ENCODE data around the gene SPTLC2.
"Not testable (repeated sequence)": the region's sequence is repeated elsewhere in the genome, so short reads cannot be mapped to it uniquely, and the experiment has no call there.

The SPTLC2 gene

DNA sequence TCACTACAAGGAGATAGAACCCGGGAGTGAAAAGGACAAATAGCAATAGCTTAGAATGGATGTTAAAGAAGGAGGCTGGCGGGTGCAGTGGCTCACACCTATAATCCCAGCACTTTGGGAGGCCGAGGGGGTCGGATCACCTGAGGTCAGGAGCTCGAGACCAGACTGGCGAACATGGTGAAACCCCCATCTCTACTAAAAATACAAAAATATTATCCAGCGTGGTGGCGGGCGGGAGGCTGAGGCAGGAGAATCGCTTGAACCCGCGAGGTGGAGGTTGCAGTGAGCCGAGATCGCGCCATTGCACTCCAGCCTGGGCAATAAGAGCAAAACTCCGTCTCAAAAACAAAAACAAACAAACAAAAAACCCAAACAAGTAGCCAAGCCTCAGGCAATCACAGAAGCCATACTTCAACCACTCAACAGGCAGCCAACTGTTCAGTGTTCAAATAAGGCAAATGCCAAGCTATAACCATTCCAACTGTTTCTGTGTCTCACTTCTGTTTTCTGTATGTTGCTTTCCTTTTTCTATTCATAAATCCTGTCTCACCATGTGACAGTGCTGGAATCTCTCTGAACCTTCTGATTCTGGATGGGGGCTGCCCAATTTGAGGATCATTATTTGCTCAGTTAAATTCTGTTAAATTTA lies 3.9 kb upstream of the SPTLC2 start:
- no peak for DNase-seq

DNA sequence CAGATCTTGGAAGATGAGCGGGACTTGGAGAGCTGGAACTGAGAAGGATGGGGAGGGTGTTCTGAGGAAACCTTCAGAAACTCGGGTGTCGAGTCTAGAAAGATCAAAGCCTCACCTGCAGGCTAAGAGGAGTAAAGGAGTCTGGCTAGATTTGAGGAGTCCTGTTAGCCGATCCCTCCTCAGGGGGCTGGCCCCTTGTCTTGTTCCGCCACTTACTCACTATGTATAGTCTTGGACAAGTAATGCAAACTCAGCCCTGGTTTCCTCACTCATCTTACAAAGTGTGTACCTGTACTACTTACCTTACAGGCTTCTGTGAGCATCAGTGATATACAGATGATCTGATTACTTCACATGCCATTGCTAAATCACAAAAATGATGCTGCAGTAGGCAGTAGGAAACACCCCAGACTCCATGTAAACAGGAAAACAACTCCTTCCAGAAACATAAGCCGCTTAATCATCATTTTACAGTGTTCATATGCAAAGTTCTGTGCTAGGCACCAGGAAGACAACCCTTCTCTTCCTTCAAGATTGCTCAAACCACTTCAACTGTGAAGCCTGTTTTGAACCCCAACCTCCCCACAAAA lies 2.0 kb upstream of the SPTLC2 start:
- DNase-seq: no peak

DNA sequence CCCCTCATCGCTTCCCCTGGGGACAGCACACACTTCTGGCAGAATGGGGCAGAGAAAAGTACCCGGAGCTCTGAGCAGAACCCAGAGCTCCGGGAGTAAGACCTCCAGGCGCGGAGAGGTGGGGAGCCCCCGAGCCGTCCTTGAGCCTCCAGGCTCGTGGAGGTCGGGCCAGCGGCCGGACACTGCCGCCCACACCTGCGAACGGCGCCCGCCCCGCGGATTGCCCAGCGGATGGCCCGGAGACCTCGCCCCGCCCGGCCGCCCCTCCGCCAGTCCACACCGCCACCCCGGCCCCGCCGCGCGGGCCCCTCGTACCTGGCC lies 344 bp downstream of the SPTLC2 start:
- DNase-seq: no peak

DNA sequence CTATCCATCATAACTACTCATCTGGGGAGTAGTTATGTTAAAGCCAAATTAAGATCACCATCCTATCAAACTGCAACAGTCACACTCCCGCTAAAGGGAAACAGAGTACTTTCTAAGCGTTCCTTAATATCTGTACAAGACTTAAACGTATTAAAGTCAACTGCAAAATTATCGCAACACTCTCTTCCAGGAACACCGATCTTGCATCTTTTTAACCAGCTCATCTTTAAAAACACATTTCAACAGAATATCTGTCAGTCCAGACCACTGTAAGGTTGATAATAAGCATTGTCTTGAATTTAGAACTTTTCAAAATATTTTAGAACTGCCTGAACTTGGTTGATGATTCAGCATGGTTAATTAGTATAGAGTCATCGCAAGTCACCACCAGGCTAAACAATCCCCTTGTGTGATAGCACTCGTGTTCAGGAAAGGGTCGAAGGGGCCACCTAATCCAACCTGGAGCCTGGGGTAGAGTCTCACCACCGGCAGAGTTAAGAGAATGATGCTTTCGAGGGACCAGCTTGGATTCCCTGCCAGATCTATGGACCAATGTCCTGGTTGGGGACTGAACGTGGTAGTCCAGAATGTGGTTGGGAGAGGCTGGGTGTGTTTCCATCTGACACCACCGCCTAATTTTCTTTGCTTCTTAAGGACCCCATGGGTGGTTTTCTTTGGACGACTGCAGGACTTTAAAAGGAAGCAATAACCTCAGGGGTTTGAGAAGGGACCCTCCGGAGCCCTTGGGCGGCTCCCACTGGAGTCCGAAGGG lies 890 bp downstream of the SPTLC2 start:
- DNase-seq: no peak

DNA sequence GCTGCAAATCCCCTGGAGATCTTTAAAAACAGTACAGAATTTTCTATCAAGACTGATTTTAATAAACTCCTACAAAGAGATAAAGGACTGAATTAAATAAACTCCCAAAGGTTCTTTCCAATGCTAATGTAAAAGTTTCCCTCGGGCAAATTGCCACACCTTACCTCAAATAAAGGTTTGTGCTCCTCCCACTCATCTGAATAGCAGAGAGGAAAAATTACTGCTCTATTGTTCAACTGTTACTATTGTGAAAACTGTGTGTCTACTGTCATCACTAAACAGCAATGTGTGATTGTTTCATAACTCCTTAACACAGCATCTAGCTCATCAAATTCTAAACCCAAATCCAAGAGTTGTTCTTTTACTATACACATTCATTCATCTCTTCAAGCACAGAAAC lies 3.2 kb downstream of the SPTLC2 start:
- DNase-seq: no peak

DNA sequence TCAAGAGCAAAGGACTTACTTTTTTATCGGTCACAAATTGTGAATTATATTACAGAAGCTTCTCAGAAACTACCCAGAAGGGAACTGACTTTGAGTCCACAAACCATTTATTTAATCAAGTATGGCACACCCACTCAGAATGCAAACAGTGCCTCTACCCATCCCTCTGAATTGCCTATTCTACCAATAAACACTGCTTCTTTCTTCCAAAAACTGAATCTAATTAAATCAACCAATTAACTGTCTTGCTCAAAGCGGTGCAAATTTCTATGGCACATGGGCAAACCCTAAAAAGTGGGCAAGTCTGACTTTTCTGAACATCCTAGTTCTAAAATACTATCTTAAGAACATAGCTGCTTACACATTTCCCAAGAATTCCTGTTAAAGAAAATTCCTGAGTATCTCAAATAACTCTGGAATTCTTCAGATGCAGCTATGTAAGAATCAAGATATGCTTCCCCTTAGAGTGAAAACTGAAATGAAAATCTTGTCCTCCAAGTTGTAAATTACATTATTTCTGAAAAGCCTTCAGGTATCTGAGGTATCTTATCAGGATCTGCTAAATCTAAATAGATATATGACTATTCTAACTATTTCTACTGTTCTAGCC lies 4.3 kb downstream of the SPTLC2 start:
- DNase-seq: no peak

DNA sequence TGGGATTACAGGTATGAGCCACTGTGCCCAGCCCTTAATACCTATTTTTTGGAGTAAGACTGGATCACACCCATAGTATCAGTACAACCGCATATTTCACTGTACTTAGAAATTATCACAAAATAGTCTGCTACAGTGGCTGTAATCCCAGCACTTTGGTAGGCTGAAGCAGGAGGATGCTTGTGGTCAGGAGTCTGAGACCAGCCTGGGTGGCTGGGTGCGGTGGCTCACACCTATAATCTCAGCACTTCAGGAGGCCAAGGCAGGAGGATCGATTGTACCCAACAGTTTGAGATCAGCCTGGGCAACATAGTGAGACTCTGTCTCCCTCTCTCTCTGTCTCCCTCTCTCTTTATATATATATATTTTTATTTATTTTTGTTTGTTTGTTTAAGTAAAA lies 5.9 kb downstream of the SPTLC2 start:
- no peak for DNase-seq

DNA sequence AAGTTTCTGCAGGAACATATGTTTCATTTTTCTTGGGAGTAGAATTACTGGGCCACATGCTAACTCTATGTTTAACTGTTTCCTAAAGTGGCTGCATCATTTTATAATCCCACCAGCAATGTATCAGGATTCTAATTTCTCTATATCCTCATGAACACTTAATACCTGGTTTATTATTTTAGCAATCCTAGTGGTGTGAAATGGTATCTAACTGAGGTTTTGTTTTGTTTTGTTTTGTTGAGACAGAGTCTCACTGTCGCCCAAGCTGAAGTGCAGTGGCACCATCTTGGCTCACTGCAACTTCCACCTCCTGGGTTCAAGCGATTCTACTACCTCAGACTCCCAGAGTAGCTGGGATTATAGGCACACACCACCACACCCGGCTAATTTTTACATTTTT lies 6.5 kb downstream of the SPTLC2 start:
- DNase-seq: no peak

DNA sequence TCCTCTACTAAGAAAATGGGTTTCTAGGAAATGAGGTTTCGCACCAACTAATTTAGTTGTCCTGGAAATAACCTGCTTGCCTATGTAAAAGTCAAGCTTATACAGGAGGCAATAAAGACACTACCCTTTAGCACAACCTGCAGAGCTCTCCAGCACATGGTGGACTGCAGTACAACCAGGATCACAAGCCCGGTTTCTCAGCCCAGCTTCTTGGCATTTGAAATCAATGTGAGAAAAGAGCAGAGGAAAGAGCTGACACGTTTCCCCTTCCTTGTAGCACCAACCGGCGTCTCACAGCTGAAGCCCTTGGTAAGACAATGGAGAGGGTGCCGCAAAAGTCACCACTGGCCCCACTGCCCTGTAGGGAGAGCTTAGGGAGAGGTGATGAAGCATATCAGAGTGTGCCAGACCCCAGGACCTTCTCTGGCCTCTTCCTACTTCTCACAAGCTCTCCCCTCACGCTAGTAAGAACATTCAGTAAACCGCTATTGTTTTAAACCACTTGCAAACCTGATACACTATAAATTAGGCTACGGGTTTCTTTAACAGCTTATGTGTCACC lies 8.6 kb downstream of the SPTLC2 start:
- no peak for DNase-seq

DNA sequence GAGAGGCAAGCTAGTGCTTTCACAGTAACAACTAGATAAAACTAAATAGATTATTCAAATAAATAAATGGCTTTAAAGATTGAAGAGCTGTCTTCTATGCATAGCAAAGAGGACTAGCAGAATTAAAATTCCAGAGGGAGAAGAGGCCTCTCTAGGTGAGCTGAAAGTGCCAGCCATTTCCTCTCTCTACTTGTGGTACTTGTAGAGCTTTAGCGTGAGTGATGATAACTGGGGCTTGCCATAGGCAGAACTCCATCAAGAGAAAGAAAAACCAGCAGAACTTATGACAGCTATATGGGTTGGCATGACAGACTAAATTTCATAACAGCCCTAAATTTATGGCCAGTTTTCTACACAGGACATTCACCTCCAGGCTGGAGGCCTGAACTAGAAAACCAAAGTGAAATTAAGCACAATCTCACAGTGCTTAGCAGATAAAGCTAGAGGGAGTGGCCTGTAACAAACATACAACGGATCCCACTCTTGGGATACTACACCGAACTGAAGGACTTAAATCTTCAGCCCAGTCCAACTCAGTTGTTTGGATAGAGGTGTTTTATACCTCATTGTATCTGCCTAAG lies 11.0 kb downstream of the SPTLC2 start:
- DNase-seq: no peak

DNA sequence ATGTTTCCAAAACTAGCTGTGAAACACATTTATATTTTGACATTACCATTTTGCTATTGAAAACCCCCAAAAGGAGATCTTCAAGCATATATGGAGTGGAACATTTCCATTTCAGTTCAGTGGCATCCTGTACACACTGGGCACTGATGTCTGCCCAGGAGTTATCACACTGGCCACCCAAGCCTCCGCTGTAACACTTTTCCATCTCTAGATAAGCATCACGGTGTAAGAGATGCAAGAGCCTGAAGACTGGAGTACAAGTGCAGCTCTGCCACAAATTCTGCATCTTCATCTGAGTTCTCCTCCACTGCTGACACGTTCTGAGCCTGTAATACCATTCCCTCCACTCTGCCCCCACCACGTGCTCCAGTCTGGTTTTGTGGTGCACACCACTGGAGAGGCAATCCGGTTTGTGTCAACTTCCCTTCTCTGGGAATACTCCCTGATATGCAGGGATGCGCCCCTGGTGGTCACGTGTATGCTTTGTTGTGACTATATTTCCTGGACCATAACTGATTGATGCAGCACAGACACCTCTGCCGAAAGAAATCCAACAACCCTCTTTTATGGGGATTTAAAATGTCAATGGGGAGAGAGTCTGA lies 12.7 kb downstream of the SPTLC2 start:
- no peak for DNase-seq

DNA sequence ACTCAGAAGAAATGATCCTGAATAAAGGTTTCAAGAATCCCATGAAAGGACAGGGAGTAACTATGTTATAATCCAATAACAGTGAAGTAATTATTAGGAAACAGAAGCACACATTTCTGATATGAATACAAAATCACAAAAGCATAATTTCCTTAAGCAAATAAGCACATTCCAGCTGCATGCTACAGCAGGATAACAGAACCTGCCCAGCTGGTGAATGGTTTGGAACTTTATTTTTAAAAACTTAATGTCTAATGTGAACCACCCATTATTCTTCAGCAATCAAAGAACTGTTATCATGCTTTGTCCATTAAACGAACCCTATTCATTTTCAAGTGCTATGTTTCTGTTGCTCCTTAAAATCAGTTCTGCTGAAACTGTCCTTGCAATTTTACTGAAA lies 13.4 kb downstream of the SPTLC2 start:
- DNase-seq: no peak

DNA sequence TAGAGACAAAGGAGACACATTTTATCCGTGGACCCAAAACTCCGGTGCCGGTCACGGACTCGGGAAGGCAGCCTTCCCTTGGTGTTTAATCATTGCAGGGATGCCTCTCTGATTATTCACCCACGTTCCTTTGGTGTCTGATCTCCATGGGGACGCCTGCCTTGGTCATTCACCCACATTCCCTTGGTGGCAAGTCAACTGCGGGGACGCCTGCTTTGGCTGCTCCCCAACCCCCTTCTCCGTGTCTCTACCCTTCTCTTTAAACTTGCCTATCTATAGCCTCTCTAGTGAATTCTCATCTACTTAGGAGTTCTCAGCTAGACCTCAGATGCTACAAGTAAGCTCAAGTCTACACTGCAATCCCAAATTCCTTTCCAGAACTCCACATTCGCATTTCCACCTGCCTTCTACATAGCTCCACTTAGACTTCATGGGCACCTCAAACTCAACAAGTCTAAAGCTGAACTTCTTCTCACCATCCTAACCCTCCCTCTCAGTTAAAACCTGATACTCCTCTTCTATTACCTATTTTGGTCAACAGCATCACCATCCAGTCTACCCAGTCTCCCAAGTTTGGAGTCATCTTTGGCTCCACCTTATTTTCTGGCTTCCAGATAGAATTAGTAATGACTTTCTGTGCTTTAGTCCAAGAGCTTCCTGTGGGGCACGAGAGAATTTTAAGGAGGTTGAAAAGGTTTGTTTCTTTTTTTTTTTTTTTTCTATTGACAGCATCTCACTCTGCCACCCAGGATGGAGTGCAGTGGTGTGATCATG lies 14.4 kb downstream of the SPTLC2 start:
- no peak for DNase-seq

DNA sequence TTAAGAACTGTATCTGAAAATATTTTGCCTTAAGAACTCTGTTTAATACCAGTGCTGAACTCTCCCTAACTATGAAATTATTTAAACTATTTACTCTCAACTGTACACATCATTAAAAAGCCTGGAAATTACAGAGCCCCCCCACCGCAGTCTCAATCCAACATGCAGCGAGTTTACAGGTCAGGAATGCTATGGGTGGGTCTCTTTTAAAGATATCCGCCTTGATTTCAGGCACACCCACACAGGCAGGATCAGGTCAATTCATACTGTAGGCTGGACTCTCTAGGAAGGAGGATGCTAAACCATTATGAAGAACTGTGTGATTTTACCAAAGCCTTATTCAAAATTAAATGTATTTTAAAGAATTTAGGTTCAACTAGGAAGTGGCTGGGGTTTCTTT lies 16.5 kb downstream of the SPTLC2 start:
- DNase-seq: no peak

DNA sequence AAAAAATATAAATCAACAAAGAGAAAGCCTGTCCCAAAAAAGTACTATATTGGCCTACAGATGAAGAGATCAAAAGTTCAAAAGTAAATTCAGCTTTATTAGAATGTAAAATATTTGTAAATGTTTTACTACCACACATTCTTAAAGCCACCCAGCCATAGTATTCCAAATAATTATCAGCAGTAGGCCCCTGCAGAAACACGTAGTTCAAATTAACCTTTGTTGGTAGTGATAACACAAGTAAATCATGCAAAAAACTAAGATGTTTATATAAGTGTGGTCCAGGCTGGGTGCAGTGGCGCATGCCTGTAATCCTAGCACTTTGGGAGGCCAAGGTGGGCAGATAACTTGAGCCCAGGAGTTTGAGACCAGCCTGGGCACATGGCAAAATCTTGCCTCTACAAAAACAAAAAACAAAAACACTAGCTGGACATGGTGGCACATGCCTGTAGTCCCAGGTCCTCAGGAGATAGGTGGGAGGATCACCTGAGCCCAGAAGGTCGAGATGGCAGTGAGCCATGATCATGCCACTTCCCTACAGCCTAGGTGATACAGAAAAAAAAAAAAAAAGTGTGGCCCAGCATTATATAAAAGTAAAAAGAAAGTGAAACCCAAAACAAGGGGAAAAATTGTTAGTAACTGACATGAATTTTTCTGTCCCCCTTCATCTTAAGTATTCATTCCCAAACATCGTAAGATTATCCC lies 17.9 kb downstream of the SPTLC2 start:
- no peak for DNase-seq

DNA sequence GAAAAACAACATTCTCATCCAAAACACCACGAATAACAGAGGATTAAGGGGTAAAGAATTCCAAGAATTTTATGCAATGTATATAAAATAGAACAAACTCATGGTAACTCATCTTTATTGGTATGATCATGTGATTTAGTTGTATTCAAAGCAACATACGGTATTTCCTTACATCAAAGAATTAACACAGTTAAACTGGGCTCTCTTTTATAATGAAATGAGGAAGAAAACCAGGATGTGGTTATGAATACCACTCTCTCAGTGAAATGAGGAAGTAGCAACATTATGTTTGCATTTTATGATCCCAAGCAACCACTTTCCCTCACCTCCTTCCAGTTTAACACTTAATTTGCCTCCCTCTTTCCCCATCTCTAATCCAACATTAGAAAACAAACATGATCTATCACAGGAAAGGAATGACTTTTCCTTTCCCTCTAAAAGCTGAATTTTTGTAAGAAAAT lies 22.9 kb downstream of the SPTLC2 start:
- DNase-seq: no peak

DNA sequence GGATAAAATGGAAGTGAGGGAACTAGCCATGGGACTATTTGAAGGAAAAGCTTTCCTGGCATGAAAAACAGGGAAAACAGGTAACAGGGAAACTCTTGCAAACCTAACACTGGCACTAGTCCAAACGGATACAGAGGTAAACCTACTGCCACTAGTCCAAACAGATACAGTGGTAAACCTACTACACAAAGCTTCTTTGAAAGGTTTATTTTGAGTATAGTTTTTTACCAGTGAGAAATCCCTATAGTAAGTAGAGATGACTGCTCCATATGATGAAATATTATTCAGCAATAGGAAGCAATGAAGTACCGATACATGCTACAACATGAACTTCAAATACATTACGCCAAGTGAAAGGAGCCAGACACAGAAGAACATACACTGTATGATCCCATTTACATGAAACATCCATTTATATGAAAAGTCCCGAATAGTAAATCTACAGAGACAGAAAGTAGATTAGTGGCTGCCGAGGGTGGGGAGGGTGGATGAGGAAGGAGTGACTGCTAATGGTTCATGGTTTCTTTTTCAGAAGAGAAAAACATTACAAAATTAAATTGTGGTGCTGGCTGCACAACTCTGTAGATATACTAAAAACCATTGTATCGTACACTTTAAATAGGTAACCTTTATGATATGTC lies 25.5 kb downstream of the SPTLC2 start:
- DNase-seq: no peak

DNA sequence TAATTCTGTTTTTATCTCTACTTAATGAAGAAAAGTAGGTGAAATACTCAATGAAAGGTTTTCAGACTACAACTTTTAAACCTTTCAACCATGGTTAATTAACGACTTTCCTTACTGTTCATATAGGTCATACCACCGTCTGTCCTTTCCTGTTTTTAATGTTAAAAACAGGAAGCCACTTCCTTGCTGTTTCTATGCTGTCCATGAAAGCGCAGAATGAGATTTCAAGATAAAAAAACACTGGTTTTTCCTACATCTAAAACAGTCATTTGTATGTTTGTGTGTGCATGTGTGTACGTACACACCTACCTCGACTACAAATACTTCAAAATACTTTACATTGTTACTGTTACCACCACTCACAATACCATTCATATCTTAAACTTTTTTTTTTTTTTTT lies 27.3 kb downstream of the SPTLC2 start:
- DNase-seq: no peak

DNA sequence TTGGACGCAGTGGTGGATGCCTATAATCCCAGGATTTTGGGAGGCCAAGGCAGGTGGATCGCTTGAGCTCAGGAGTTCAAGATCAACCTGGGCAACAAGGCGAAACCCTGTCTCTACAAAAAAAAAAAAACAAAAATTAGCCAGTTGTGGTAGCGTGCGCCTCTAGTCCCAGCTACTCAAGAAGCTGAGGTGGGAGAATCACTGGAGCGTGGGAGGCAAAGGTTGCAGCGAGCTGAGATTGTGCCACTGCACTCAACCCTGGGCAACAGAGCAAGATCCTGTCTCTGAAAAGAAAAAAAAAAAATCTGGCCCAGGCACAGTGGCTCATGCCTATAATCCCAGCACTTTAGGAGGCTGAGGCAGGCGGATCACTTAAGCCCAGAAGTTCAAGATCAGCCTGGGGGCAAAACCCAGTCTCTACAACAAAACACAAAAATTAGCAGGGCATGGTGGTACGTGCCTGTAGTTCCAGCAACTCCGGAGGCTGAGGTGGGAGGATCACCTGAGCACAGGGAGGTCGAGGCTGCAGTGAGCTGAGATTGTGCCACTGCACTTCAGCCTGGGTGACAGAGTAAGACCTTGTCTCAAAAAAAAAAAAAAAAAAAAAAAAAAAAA lies 27.9 kb downstream of the SPTLC2 start:
- not testable (repeated sequence) for DNase-seq

DNA sequence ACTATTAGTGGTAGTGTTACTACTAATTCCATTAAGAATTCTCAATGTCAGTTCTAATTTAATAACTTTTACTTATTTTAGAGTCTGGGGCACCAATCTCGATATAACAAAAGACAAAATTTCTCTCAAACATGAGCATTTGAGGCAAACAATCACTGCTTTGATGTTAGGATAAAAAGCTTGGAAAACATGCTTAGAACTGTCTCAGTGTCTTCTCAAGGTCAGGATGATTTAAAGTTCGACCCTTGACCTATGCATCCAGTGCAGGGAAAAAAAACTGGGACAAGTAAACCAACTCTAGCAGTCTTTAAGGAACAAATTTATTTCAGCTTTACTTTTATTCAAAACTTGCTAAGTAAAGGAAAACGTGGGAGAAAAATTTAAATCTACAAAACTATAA lies 31.1 kb downstream of the SPTLC2 start:
- DNase-seq: no peak
